ENCODE results near the gene HOXD1. TPM values are rescaled to one million over a fixed set of nuclear protein-coding genes. Genes with fewer than 3 reads are reported as not detected.

Gene HOXD1
- 10.4 and 14.1 TPM in 2 replicates for total RNA-seq
- polyA plus RNA-seq, result 6.6 and 8.7 TPM in 2 replicates
- polyA plus RNA-seq (2011; cell fraction: cytosol; rRNA removed), result 5.8 and 6.1 TPM in 2 replicates
- polyA plus RNA-seq (2011; cell fraction: nucleus; rRNA removed), result 12.7 and 15.6 TPM in 2 replicates
- polyA plus RNA-seq (2012), result 12.0 and 23.9 TPM in 2 replicates
- 2.2 and 3.5 TPM in 2 replicates for polyA minus RNA-seq
- not detected for polyA minus RNA-seq (2011; cell fraction: cytosol; rRNA and poly(A)+ RNA removed)
- 3.4 and 3.5 TPM in 2 replicates for polyA minus RNA-seq (2011; cell fraction: nucleus; rRNA and poly(A)+ RNA removed)
- percentile 69 among the genes with signal in this experiment for Bru-seq, nascent RNA
- BruChase-seq, experiment 1, labeled RNA remaining after a 6-hour chase, result percentile 48 among the genes with signal in this experiment
- BruChase-seq, experiment 2, labeled RNA remaining after a 2-hour chase, result percentile 86 among the genes with signal in this experiment
- long read RNA-seq, transcript HOXD1-201 (2 exons, 1,975 nt), result major isoform, 108 of 122 reads
- long read RNA-seq, partial matches to known transcripts, result 7 of 122 reads
- long read RNA-seq, other reads (novel, unspliced or antisense), result 7 of 122 reads

- BruUV-seq (replicated peaks), result no TSS peak
Observed at GRCh38 chr2:176187899-176188773, at the start of gene HOXD1. HOXD1 (plus strand) TSS chr2:176188668; CDS start chr2:176188802, 134 bp downstream.

More at GRCh38 chr2:176187899-176188773, at the start of gene HOXD1:
- Histone ChIP-seq H3K4me2 (ENCODE audit: insufficient read depth, low read length) (peak within 1 kb of the TSS; percentile 98), H3K36me3 (ENCODE audit: control insufficient read depth in 2 of 2, extremely low read depth in 1 of 2, insufficient read depth in 2 of 2, low read length in 2 of 2) (no peaks in the 10 kb centered on the region), H3K4me3 (replicated peaks in 1 of 3; ENCODE audit: insufficient read depth in 1 of 3, low read depth in 1 of 3, low read length in 3 of 3) (peak within 1 kb of the TSS; percentile 86 to 96 (median 93)), H3K9ac (replicated peaks; ENCODE audit: extremely low read depth, insufficient read depth, low read length) (peak within 1 kb of the TSS; percentile 78), H3K9me3 (replicated peaks; ENCODE audit: control insufficient read depth, insufficient read depth, low read length) (no peaks in the 10 kb centered on the region), H4K20me1 (replicated peaks; ENCODE audit: control insufficient read depth, extremely low read depth, insufficient read depth, low read length) (no peaks in the 10 kb centered on the region), H3K27me3 (ENCODE audit: control insufficient read depth in 2 of 2, insufficient read depth in 2 of 2, low read length in 2 of 2) (no peaks in the 10 kb centered on the region), H3K79me2 (ENCODE audit: control insufficient read depth, insufficient read depth, low read length) (peaks cover 4% of the 10 kb centered on the region), H2AFZ (ENCODE audit: low read depth, low read length) (peak within 1 kb of the TSS; percentile 95), H3K27ac (ENCODE audit: insufficient read depth, low read depth, low read length) (peak within 1 kb of the TSS; percentile 74), H3K9me1 (replicated peaks; ENCODE audit: control insufficient read depth, extremely low read depth, insufficient read depth, low read length) (no peaks in the 10 kb centered on the region), H3K4me1 (ENCODE audit: control insufficient read depth, extremely low read depth, insufficient read depth, low read length) (peaks cover 33% of the 10 kb centered on the region)
- ChIA-PET POLR2A (interaction anchor here (0.9 to 1.1 kb wide), 3 partner anchors 9 to 20 kb away, joined by 6 to 15 read pairs (median 7); no protein-coding TSS in a partner anchor), CTCF (interaction anchor here (0.7 to 6.6 kb wide), 15 partner anchors 9 to 450 kb away, joined by 3 to 59 read pairs (median 4); no protein-coding TSS in a partner anchor)
- intact Hi-C loops (cut with micrococcal nuclease), result loop anchor here (1.0 to 5.0 kb wide), 8 partner anchors 10 to 464 kb away; no protein-coding TSS in a partner anchor
- dilution Hi-C loops (cut with MboI; ENCODE audit: extremely low pct_ligation_motif_present, low sequenced_read_pairs), result no loop called here
- TF ChIP-seq JUN (IDR thresholded peaks at IDR 0.05; ENCODE audit: borderline replicate concordance, insufficient read depth, insufficient read length, low read depth), result no peak
- TF ChIP-seq EZH2 (IDR thresholded peaks at IDR 0.05; ENCODE audit: borderline replicate concordance, low read depth, low read length, severe bottlenecking), result no peak
- no peak for TF ChIP-seq CTCF (IDR thresholded peaks at IDR 0.05; ENCODE audit: extremely low read depth in 1 of 2, insufficient read depth in 1 of 2, low read depth in 1 of 2, low read length in 2 of 2)
- TF ChIP-seq FOS (IDR thresholded peaks at IDR 0.05; ENCODE audit: borderline replicate concordance, insufficient read depth, low read length), result no peak
- peak; percentile 86 for TF ChIP-seq POLR2A (IDR thresholded peaks at IDR 0.05; ENCODE audit: low read depth, low read length)
- no peak for TF ChIP-seq MYC (IDR thresholded peaks at IDR 0.05; ENCODE audit: low read depth, low read length)
- no peak for TF ChIP-seq GATA2 (IDR thresholded peaks at IDR 0.05; ENCODE audit: insufficient read depth, insufficient read length, low read depth, low read length)
- peak; percentile 87 for TF ChIP-seq POLR2AphosphoS5 (IDR thresholded peaks at IDR 0.05; ENCODE audit: insufficient read depth, low read depth, low read length)
- peak; percentile 95 for TF ChIP-seq MAX (IDR thresholded peaks at IDR 0.05; ENCODE audit: insufficient read depth, insufficient read length)
- peak; percentile 83 for DNase-seq (ENCODE audit: low read depth, low spot score)
- FAIRE-seq, result peak; percentile 53

Data from endothelial cell of umbilical vein (primary cell).